ENCODE results near the gene DGKB.

- no peak for TF ChIP-seq POLR2A (IDR thresholded peaks at IDR 0.05; ENCODE audit: low read depth, low read length)
- no peak for TF ChIP-seq POLR2AphosphoS5 (IDR thresholded peaks at IDR 0.05; ENCODE audit: low read depth, low read length)
- TF ChIP-seq TAF1 (IDR thresholded peaks at IDR 0.05; ENCODE audit: low read depth, low read length): no peak
- TF ChIP-seq SPI1 (IDR thresholded peaks at IDR 0.05; ENCODE audit: low read depth, low read length): no peak
- TF ChIP-seq POU2F2 (IDR thresholded peaks at IDR 0.05; ENCODE audit: low read depth, low read length): no peak
Measured at GRCh38 chr7:14924398-14924797, 21.8 kb upstream of the DGKB start.
